Activated naive CD8-positive, alpha-beta T cell treated with anti-CD3 and anti-CD28 coated beads, Interleukin-2, amount 50 U/mL, for 24 hours (primary cell): ENCODE measurements around the gene MRPL10.
A peak's percentile ranks its signal among the peaks of the same experiment; 100 is the strongest.

ENCODE experiments used
- ATAC-seq: fragments of 150-1000 bp; cut with Tn5 transposase; one replicate; pipeline ENCODE4 v1.10.0; 2021
- DNase-seq: peaks from one replicate; pipeline ENCODE4 v3.0.0; 2021
- H3K27ac Mint-ChIP-seq: one replicate; pipeline ENCODE4 v1.8.0; 2021; ENCODE audit warnings: mild to moderate bottlenecking, mixed read lengths
- H3K27me3 Mint-ChIP-seq: one replicate; pipeline ENCODE4 v1.8.0; 2021; ENCODE audit warnings: mixed read lengths
- H3K36me3 Mint-ChIP-seq: one replicate; pipeline ENCODE4 v1.8.0; 2021; ENCODE audit warnings: low read depth, mixed read lengths
- H3K4me1 Mint-ChIP-seq: one replicate; pipeline ENCODE4 v1.8.0; 2021; ENCODE audit warnings: mixed read lengths
- H3K4me3 Mint-ChIP-seq: one replicate; pipeline ENCODE4 v1.8.0; 2021; ENCODE audit warnings: mild to moderate bottlenecking, moderate library complexity, mixed read lengths
- H3K9me3 Mint-ChIP-seq: one replicate; pipeline ENCODE4 v1.8.0; 2021; ENCODE audit warnings: mixed read lengths

The MRPL10 gene

DNA sequence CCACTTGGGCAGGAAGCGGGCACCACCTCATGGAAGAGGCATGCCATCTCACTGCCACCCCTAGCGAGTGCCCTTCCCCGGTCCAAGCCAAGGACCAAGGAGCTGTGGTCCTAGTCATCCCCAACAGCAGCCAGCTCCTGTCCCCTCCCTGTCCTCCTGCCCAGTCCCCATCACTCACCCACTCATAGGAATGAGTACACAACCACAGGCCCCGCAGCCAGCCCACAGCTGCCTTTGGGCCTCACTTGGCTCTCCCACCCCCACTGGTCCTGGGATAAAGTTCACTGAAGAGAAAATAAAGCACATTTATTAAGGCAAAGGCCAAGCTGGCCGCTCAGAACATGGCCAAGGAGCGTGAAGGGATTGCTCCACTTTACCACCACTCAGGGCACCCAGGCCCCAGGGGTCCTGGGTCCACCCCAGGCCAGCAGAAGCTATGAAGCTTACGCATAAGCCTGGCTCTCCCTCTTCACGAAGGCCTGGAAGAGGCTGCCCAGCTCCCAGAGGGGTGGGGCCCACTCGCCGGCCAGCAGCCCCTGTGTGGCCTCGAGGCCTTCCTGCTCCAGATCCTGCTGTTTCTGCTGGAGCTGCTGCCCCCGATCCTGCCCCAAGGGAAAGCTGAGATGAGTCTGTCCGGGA lies 6.2 kb upstream of the MRPL10 start:
- Mint-ChIP-seq H3K36me3 (no peaks in the 10 kb centered on the region), H3K27ac (no peak overlapping the region), H3K4me3 (no peak overlapping the region), H3K27me3 (no peaks in the 10 kb centered on the region), H3K9me3 (no peaks in the 10 kb centered on the region), H3K4me1 (peaks cover 41% of the 10 kb centered on the region)
- ATAC-seq: no peak
- DNase-seq: no peak

DNA sequence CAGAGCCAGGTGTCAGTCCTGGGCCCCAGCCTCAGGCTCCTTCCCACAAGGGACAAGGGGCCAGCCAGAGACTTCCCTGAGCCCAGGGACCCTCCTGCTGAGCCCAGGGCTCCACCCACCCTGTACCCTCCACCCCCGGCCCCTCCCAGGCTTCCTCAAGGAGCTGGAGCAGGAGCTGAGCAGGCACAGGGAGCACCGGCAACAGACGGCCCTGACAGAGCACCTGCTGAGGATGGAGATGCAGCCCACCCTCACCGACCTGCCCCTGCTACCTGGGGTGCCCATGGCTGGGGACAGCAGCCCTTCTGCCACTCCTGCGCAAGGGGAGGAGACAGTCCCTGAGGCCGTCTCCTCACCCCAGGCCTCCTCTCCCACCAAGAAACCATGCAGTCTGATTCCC lies 5.3 kb upstream of the MRPL10 start:
- Mint-ChIP-seq H3K36me3 (no peaks in the 10 kb centered on the region), H3K27ac (no peak overlapping the region), H3K27me3 (peaks cover under 1% of the 10 kb centered on the region), H3K9me3 (no peaks in the 10 kb centered on the region), H3K4me3 (no peak overlapping the region), H3K4me1 (peaks cover 40% of the 10 kb centered on the region)
- ATAC-seq (no peak), DNase-seq (no peak)

DNA sequence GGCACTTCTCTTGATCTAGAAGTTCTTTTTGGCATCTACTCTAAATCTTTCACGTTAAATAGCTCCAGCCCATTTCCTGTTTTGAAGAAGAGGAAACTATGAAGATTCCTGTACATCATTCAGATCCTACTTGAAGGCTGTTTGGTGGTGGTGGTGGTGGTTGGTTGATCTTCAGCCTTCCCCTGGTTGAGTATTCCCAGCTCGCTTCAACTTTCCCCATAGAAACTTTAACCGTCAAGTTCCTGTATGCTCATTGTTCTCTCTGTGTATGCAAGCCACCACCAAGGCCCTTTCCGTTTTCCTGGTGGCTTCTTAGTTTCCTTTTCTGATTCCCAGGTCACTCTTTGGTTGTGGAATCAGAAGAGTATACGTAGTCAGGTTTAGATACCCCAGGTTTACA lies 3.4 kb upstream of the MRPL10 start:
- no peak overlapping the region for H3K27ac Mint-ChIP-seq
- H3K9me3 Mint-ChIP-seq: no peaks in the 10 kb centered on the region
- H3K4me1 Mint-ChIP-seq: peaks cover 40% of the 10 kb centered on the region
- peaks cover 7% of the 10 kb centered on the region for H3K36me3 Mint-ChIP-seq
- ATAC-seq (no peak), DNase-seq (no peak)
- peaks cover 2% of the 10 kb centered on the region for H3K27me3 Mint-ChIP-seq
- no peak overlapping the region for H3K4me3 Mint-ChIP-seq

DNA sequence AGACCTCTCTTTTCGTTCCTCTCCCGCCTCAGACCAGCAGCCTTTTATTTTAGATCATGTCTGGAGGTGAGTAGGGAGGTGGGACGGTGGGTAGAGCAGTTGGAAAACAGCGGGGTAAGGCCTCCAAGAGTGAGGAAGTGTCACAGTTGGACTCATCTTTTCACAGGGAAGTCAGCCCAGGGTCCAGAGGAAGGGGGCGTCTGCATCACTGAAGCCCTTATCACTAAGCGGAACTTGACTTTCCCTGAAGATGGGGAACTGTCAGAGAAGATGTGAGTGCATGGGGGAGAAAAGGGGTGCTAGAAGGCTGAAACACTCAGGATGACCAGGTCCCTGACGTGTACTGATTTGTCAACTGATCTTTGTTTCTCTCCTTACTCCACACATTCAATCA lies 590 bp upstream of the MRPL10 start:
- ATAC-seq (no peak), DNase-seq (no peak)
- peak overlapping the region; percentile 82 for H3K27ac Mint-ChIP-seq
- peak overlapping the region; percentile 92 for H3K4me3 Mint-ChIP-seq
- H3K4me1 Mint-ChIP-seq: peaks cover 46% of the 10 kb centered on the region
- peaks cover 17% of the 10 kb centered on the region for H3K36me3 Mint-ChIP-seq
- peaks cover 2% of the 10 kb centered on the region for H3K27me3 Mint-ChIP-seq
- H3K9me3 Mint-ChIP-seq: no peaks in the 10 kb centered on the region

DNA sequence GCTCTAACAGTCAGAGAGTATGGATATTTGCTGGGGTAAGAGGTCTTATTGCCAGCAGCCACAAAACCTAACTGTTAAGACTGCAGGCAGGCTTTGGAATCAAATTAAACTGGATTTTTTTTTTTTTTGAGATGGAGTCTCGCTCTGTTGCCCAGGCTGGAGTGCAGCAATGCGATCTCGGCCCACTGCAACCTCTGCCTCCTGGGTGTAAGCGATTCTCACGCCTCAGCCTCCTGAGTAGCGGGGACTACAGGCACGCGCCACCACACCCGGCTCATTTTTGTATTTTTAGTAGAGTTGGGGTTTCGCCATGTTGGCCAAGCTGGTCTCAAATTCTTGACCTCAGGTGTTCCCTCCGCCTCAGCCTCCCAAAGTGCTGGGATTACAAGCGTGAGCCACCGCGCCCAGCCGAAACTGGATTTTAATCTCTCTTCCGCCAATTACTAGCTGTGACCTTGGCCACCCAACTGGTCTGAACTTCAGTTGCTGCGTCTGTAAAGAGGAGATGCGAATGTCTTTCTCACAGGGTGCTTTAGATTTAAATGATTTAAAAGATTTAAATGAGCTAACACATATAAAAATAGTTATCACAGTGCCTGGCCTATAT lies 842 bp downstream of the MRPL10 start:
- Mint-ChIP-seq H3K4me3 (peak overlapping the region; percentile 92), H3K36me3 (peaks cover 28% of the 10 kb centered on the region), H3K27ac (peak overlapping the region; percentile 87), H3K27me3 (peaks cover 2% of the 10 kb centered on the region), H3K4me1 (peaks cover 41% of the 10 kb centered on the region), H3K9me3 (no peaks in the 10 kb centered on the region)
- DNase-seq (no peak), ATAC-seq (no peak)

DNA sequence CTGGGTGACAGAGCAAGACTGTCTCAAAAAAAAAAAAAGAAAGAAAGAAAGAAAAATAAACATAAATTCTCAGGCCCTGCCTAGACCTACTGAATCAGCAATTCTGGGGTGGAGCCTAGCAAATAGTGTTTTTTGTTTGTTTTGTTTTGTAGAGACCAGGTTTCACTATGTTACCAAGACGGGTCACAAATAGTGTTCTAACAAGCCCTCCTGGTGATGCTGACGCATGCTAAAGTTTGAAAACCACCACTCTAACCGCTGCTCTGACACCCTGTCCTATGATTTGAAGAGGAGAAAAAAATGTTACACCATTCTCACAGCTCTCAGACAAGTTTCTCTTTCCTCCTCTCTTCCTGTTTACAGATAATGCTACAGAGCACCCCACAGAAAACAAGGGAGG lies 1.5 kb downstream of the MRPL10 start:
- peaks cover 31% of the 10 kb centered on the region for H3K36me3 Mint-ChIP-seq
- peak overlapping the region; percentile 87 for H3K27ac Mint-ChIP-seq
- ATAC-seq (peak; percentile 34), DNase-seq (no peak)
- peaks cover 39% of the 10 kb centered on the region for H3K4me1 Mint-ChIP-seq
- H3K27me3 Mint-ChIP-seq: peaks cover 2% of the 10 kb centered on the region
- no peaks in the 10 kb centered on the region for H3K9me3 Mint-ChIP-seq
- peak overlapping the region; percentile 92 for H3K4me3 Mint-ChIP-seq

DNA sequence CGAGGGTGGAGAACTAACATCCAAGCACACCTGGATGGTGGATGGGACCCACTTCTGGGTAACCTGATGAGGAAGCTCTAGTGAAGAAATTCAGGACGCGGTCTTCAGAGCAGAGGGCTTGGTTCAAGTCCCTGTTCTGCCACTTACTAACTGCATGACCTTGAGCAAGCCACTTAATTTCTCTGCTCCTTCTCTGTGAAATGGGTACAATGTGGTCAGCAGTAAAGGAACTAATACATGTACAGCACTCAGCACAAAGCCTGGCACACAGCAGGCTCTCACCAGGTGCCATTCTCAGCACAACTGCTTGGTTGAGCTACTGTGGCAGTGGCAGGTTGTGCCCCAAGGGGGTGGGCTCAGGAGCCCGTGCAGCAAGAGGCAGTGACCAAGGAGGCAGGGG lies 7.8 kb downstream of the MRPL10 start:
- Mint-ChIP-seq H3K27ac (no peak overlapping the region), H3K36me3 (peaks cover 31% of the 10 kb centered on the region), H3K9me3 (no peaks in the 10 kb centered on the region), H3K27me3 (no peaks in the 10 kb centered on the region), H3K4me1 (peaks cover 21% of the 10 kb centered on the region), H3K4me3 (no peak overlapping the region)
- ATAC-seq (no peak), DNase-seq (no peak)

DNA sequence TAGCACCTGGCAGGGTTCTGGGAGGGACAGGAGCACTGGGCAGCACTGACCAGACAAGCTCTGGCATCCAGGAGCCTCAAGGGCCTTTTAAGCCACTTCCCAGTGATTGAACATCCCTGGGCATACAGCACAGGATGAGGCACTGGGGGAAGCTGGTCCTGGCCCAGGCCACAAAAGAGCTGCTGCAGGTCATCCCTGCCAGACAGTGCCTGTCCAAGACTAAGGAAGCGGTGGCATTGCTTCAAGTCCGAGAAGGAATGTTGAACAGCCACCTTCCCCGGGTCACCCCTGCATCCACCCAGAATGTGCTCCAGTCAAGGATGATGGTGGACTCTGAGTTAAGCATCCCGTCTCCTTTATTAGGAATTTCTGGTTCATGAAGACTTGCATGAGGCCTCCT lies 8.6 kb downstream of the MRPL10 start:
- H3K4me3 Mint-ChIP-seq: peak overlapping the region; percentile 94
- H3K27ac Mint-ChIP-seq: peak overlapping the region; percentile 82
- H3K36me3 Mint-ChIP-seq: peaks cover 27% of the 10 kb centered on the region
- ATAC-seq (no peak), DNase-seq (no peak)
- H3K27me3 Mint-ChIP-seq: no peaks in the 10 kb centered on the region
- no peaks in the 10 kb centered on the region for H3K9me3 Mint-ChIP-seq
- peaks cover 20% of the 10 kb centered on the region for H3K4me1 Mint-ChIP-seq

DNA sequence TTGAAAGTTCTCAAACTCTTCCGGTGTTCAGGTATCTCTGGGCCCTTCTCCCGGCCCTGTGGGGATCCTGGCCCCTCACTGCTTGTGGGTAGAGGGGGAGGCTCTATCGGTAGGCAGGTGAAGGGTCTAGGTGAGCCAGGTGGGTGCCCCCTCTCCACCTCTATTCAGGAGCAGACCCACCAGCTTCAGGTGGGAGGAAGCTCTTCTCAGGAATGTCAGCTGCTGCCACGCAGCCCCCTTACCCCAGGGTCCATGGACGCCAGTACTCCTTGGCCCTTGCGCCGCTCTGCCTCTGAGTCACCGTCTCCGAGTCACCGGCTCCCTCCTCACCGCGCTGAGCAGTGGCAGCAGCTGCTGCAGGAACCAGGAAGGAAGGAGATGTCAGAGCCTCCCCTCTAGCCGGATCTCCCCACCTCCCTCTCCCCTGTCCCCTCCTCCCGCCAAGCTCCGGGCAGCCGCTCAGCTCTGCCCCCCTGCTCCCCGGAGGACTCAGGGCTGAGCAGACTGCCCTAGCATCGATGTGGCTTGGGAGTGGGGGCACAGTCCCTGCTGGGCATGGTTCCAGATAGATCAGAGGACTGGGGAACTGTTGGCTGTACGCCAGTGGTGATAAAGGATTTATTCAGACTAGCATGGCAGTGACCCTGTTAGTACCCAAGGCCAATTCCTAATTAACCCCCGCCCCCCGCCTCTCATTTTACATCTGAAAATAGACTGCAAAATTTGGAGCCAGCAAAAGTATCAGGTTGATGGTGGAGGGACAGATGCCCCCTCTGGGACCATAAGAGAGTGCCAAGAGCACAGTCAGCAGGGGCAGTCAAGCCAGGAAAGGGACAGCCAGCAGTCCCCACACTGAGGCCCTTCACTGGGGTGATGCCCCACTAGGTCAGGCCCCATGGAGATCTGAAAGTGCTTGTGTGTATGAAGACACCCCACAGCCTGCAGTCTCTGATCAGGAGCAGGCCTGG lies 9.6 kb downstream of the MRPL10 start, which contains the start of gene OSBPL7:
OSBPL7 (minus strand) TSS at position 371 of the 968 bp plus-strand sequence. CDS start 1,516 bp downstream, outside the sequence.
- Mint-ChIP-seq H3K36me3 (peaks cover 24% of the 10 kb centered on the region), H3K27me3 (no peaks in the 10 kb centered on the region), H3K4me1 (peaks cover 20% of the 10 kb centered on the region), H3K27ac (peak within 1 kb of the TSS; percentile 82), H3K9me3 (no peaks in the 10 kb centered on the region), H3K4me3 (peak within 1 kb of the TSS; percentile 94)
- DNase-seq (peak; percentile 76), ATAC-seq (peak; percentile 98)

DNA sequence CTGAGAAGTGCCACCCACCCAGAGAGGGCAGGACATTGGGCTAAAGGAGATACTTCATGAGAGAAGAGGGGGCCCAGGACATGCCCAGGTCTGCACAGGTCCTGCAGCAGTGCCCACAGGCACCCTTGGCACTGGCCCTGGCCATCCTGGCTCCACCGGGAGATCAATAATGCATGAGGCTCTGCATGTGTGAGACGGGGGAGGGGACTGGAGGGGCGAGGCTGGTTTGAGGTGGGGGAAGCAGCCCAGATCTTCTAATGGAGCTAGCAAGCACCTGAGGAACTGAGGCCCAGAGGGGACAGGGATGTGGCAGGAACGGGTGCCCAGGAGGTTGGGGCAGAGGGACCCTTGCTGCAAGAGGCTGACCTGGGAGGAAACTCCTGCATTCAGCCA lies 10.3 kb downstream of the MRPL10 start:
- Mint-ChIP-seq H3K9me3 (no peaks in the 10 kb centered on the region), H3K36me3 (peaks cover 18% of the 10 kb centered on the region), H3K4me3 (peak overlapping the region; percentile 94), H3K27me3 (no peaks in the 10 kb centered on the region), H3K27ac (peak overlapping the region; percentile 82), H3K4me1 (peaks cover 20% of the 10 kb centered on the region)
- DNase-seq (no peak), ATAC-seq (no peak)

DNA sequence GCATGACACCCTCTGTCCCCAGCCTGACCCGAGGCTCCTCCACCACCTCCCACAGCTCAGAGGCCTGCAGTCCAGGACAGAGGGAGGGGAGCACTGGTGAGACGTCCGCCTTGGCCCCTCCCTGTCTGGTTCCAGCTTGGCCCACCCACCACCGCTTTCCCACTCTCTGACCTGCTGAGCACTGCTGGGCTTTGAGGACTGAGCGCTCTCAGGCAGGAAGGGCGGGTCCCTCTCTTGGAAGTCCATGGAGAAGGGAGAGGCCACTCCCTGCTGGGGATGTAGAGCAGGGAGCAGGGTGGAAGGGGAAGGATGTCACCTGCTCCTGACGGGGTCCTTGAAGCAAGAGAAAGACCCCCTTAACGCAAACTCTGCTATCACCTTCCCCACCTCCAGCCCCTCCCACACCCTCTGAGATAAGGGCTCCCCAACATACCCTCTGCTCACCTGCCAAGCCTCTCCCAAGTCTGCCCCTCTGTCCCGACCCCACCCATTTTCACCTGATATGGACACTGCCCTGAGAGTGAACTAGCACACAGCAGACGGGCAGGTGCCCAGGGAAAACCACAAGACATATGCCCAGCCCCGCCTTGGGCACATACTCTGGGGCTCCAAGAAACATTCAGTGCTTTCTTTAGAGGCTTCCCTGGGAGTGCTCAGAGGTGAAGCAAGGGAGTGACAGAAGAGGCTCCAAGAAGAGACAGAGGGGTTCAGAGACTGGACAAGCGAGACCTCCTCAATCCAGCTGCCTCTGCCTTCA lies 11.1 kb downstream of the MRPL10 start:
- Mint-ChIP-seq H3K4me3 (peak overlapping the region; percentile 94), H3K27me3 (no peaks in the 10 kb centered on the region), H3K9me3 (no peaks in the 10 kb centered on the region), H3K36me3 (peaks cover 13% of the 10 kb centered on the region), H3K4me1 (peaks cover 20% of the 10 kb centered on the region), H3K27ac (no peak overlapping the region)
- ATAC-seq (no peak), DNase-seq (no peak)

DNA sequence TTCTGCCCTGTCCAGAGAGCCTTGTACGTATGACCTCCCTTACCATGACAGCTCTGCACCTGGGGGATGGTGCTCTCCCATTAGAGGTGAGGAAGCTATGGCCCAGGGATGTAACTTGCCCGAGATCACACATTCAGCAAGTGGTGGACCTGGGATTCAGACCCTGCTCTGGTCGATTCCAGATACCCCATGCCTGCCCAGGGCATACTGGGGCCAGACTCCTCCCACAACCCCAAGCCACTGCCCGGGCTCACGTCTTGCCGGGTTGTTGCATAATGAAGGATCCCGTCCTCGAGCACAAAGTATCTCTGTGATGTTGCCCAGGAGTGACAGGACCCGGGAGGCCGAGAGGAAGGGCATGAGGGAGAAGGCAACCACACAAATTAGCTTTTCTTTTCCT lies 11.9 kb downstream of the MRPL10 start:
- no peak overlapping the region for H3K4me3 Mint-ChIP-seq
- peaks cover 20% of the 10 kb centered on the region for H3K4me1 Mint-ChIP-seq
- DNase-seq (no peak), ATAC-seq (no peak)
- no peaks in the 10 kb centered on the region for H3K9me3 Mint-ChIP-seq
- H3K27me3 Mint-ChIP-seq: no peaks in the 10 kb centered on the region
- peaks cover 10% of the 10 kb centered on the region for H3K36me3 Mint-ChIP-seq
- no peak overlapping the region for H3K27ac Mint-ChIP-seq

DNA sequence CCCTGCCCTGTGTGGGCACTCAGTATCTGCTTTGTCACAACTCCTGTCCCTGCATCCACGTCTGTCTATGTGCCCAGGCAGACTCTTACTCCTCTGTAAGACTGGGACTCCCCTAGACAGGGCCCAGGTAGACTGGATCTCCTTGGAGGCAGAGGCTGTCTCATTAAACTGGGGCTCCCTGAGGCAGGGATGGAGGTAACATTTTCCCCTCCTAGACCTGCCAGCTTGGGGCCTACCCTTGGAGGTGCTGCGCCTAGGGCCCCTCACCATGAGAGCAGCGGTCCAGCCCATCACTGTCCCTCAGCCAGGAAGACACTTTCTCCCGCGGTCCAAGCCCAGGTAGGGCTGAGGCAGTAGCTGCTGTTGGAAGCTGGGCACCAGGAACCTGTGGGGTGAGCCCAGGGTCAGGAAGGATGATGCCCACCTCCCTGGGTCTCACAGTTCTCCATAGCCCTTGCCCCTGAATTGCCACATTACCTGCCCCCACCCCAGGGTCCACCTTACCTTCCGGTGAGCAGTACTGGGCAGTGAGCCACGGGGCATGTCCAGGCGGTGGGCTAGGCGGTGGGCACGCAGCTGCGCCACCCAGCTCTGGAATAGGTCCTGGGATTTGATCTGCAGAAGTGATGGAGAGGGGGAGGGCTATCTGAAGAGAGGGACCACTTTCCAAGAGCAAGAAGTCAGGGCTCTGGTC lies 13.2 kb downstream of the MRPL10 start:
- no peak overlapping the region for H3K27ac Mint-ChIP-seq
- no peaks in the 10 kb centered on the region for H3K9me3 Mint-ChIP-seq
- peaks cover 4% of the 10 kb centered on the region for H3K36me3 Mint-ChIP-seq
- no peaks in the 10 kb centered on the region for H3K27me3 Mint-ChIP-seq
- H3K4me1 Mint-ChIP-seq: peaks cover 20% of the 10 kb centered on the region
- no peak for DNase-seq
- no peak overlapping the region for H3K4me3 Mint-ChIP-seq
- no peak for ATAC-seq

DNA sequence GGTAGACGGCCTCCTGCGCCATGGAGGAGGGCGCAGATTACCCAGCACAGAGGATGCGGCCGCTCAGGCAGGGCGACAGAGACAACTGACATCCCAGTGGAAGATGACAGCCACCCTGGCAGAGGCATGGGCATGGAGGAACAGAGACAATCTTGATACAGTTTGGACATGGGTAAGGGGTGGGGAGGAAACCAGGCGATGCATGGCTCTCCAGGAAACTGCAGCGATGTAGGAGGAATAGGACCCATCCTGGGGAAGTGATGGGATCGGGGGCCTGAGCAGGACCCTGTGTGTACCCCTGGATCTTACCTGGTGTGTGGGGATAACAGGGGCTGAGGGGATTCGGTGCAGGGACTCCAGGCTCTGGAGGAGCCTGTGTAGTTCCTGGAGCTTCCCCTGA lies 14.4 kb downstream of the MRPL10 start:
- Mint-ChIP-seq H3K27ac (no peak overlapping the region), H3K27me3 (no peaks in the 10 kb centered on the region), H3K9me3 (no peaks in the 10 kb centered on the region), H3K36me3 (peaks cover 6% of the 10 kb centered on the region), H3K4me1 (peaks cover 12% of the 10 kb centered on the region), H3K4me3 (no peak overlapping the region)
- ATAC-seq: no peak
- no peak for DNase-seq
